Left ventricle myocardium inferior (tissue), 1 donor: ENCODE results near the gene GRIP2. TPM values are rescaled to one million over a fixed set of nuclear protein-coding genes. Genes with fewer than 3 reads are reported as not detected.

Source experiments
- DNase-seq: peaks from one replicate; pipeline ENCODE4 v3.0.0-alpha.2; 2020
- H3K27ac ChIP-seq: fragments of 200-600 bp; replicated peaks from 2 replicates; pipeline ENCODE4 v1.8.0; 2021
- H3K27me3 ChIP-seq: fragments of 200-600 bp; 2 replicates; pipeline ENCODE4 v1.8.0; 2021; ENCODE audit warnings: low read depth
- H3K36me3 ChIP-seq: fragments of 200-600 bp; 2 replicates; pipeline ENCODE4 v1.8.0; 2021
- H3K4me1 ChIP-seq: fragments of 200-600 bp; 2 replicates; pipeline ENCODE4 v1.8.0; 2021
- H3K4me3 ChIP-seq: fragments of 200-600 bp; 2 replicates; pipeline ENCODE4 v1.8.0; 2021; ENCODE audit warnings: mild to moderate bottlenecking, moderate library complexity
- H3K9me3 ChIP-seq: fragments of 200-600 bp; replicated peaks from 2 replicates; pipeline ENCODE4 v1.8.0; 2021
- intact Hi-C: fragments of 100-400 bp; cut with micrococcal nuclease; formaldehyde crosslinking; loops from one replicate; pipeline ENCODE4 v1.11.0; 2022
- total RNA-seq: library from RNA; stranded (reverse); fragmentation: NEBNext Ultra II Directional; extraction: Animal tissue kit (Norgen Biotek cat#: 25700); gene quantifications from one replicate; pipeline ENCODE4 v1.2.1, GENCODE V29; 2021
- TF ChIP-seq, protein P1 (sequence below): fragments of 200-600 bp; IDR thresholded peaks from 2 replicates; pipeline ENCODE4 v1.8.0; 2021; ENCODE audit warnings: antibody characterized with exemption, mild to moderate bottlenecking, borderline replicate concordance
- donor health status: DM: no; HTN: yes; CAD: no; lungs with severe emphysema.

Gene GRIP2
- total RNA-seq, 1 donor from 2014 or later = 59.1 TPM

DNA sequence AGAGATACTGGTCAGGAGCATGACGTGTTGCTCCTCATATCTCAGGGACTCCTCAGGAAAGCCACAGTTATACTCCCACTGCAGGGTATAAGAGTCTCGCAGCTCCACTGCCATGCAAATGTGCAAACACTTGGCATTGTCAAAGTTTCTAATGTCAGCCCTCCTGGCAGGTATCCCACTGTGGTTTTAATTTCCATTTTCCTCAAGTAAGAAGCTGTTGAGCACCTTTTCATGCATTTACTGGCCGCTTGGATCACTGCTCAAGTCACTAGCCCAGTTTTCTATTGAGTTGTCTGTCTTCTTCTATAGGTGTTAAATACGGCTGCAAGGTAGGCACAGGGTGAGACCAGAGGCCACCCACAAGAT, 41.9 kb upstream of the GRIP2 start:
- intact Hi-C loops = no loop called here
- Histone ChIP-seq H3K4me1 (no peaks in the 10 kb centered on the region), H3K36me3 (no peaks in the 10 kb centered on the region), H3K27ac (no peak overlapping the region), H3K27me3 (peaks cover 85% of the 10 kb centered on the region), H3K9me3 (no peaks in the 10 kb centered on the region), H3K4me3 (no peak overlapping the region)
- no peak for DNase-seq
- TF ChIP-seq, protein P1, sequence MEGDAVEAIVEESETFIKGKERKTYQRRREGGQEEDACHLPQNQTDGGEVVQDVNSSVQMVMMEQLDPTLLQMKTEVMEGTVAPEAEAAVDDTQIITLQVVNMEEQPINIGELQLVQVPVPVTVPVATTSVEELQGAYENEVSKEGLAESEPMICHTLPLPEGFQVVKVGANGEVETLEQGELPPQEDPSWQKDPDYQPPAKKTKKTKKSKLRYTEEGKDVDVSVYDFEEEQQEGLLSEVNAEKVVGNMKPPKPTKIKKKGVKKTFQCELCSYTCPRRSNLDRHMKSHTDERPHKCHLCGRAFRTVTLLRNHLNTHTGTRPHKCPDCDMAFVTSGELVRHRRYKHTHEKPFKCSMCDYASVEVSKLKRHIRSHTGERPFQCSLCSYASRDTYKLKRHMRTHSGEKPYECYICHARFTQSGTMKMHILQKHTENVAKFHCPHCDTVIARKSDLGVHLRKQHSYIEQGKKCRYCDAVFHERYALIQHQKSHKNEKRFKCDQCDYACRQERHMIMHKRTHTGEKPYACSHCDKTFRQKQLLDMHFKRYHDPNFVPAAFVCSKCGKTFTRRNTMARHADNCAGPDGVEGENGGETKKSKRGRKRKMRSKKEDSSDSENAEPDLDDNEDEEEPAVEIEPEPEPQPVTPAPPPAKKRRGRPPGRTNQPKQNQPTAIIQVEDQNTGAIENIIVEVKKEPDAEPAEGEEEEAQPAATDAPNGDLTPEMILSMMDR = no peak

DNA sequence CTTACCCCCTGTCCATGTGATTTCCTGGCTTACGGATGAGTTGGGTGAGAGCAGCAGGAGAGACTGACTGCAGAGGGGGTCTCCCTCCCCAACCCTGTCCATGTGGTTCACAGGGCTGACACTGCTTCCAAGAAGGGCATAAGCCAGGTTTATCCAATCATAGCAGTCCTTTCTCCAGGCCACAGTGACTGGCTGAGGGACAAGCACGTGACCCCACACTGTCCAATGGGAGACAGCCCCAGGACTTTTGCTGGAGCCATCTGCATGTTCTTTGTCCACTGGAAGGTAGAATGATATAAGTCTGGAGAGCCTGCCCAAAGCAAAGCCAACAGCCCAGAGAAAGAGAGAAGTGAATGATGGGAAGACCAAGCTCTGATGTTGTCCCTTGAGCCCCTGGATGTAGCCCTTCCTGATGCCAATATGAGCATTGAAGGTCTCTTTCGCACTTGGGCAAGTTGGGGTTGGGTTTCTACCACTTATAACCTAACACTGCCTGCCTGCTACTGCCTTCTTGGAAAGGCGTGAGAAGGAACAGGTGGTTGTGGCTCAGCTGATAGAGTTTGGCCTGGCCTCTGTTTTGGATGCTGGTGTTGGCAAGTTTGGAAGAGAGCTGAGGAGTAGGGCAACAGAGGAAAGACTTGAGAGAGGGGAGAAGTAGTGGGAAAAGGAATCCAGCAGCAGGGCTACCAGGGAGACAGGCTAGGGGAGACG, 41.3 kb upstream of the GRIP2 start:
- TF ChIP-seq, protein P1 = no peak
- H3K36me3 ChIP-seq = no peaks in the 10 kb centered on the region
- H3K4me3 ChIP-seq = no peak overlapping the region
- H3K27ac ChIP-seq = no peak overlapping the region
- DNase-seq = no peak
- intact Hi-C loops = no loop called here
- H3K4me1 ChIP-seq = no peaks in the 10 kb centered on the region
- H3K9me3 ChIP-seq = no peaks in the 10 kb centered on the region
- H3K27me3 ChIP-seq = peaks cover 82% of the 10 kb centered on the region

DNA sequence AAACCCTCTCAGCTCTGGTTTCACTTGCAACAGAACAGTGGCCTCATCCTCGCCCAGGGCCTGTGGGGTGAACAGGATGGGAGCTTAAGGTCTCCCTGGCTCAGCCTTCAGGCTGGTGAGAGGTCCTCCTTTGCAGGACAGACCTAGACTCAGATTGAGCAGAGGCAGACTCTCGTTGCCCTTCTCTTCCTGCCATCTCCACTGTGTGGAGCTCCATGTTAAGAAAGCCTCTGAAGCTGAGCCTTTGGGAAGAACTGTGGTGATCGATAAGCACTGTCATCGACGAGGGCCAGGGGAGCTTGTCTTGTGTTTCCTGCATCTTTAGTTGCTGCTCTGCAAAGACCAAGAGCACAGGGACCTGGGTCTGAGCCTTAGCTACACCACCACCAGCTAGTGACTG, 37.8 kb upstream of the GRIP2 start:
- Histone ChIP-seq H3K4me1 (no peaks in the 10 kb centered on the region), H3K9me3 (no peaks in the 10 kb centered on the region), H3K27ac (no peak overlapping the region), H3K4me3 (no peak overlapping the region), H3K27me3 (peaks cover 75% of the 10 kb centered on the region), H3K36me3 (no peaks in the 10 kb centered on the region)
- intact Hi-C loops = no loop called here
- TF ChIP-seq, protein P1 = no peak
- no peak for DNase-seq

DNA sequence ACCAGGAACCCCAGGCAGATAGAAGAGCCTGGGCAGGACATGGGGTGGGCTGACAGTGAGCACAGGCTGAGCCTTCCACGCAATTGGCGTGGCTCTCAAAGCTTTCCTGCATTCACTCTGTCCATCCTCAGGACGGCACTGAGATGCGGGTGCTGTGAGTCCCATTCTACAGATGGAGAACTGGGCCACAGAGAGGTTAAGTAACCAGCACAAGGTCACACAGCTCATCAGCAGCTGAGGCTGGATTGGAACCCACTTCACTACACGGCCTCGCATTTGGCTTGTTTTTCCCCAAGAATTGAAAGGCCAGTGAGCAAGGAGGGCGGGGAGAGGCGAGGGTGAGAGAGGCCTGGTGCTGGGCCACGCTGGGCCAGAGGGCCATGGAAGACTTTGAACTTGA, 36.0 kb upstream of the GRIP2 start:
- no peak overlapping the region for H3K27ac ChIP-seq
- DNase-seq = no peak
- H3K4me3 ChIP-seq = no peak overlapping the region
- peaks cover 66% of the 10 kb centered on the region for H3K27me3 ChIP-seq
- TF ChIP-seq, protein P1 = no peak
- no peaks in the 10 kb centered on the region for H3K4me1 ChIP-seq
- no peaks in the 10 kb centered on the region for H3K36me3 ChIP-seq
- H3K9me3 ChIP-seq = no peaks in the 10 kb centered on the region
- intact Hi-C loops = no loop called here

DNA sequence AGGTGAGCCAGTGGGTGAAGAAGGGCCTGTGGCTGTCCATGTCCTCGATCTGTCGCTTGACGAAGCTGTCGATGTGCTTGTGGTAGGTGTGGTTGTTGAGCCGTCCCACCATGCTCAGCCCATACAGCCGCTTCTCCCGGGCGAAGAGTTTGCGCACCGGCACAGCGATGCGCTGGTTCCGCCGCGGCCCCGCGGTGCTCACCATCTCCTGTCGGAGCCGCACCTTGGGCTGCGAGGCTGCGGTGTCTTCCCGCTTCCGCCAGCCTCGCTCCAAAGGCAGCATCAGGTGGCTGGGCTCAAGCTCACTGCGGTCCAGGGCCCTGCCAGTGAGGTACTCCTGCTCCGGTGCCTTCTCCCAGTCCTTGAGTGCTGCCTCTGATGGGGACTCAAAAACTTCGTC, 34.0 kb upstream of the GRIP2 start:
- Histone ChIP-seq H3K9me3 (no peaks in the 10 kb centered on the region), H3K27me3 (peaks cover 66% of the 10 kb centered on the region), H3K4me1 (no peaks in the 10 kb centered on the region), H3K4me3 (no peak overlapping the region), H3K27ac (no peak overlapping the region), H3K36me3 (no peaks in the 10 kb centered on the region)
- intact Hi-C loops = no loop called here
- TF ChIP-seq, protein P1 = no peak
- no peak for DNase-seq
